Right atrium auricular region (tissue), 2 donors: Measurements from ENCODE around the gene DNAH12. TPM values are rescaled to one million over a fixed set of nuclear protein-coding genes. Genes with fewer than 3 reads are reported as not detected.
"Not testable (repeated sequence)": the region's sequence is repeated elsewhere in the genome, so short reads cannot be mapped to it uniquely, and the experiment has no call there.

Experiments
- DNase-seq: peaks from one replicate; pipeline ENCODE4 v3.0.0-alpha.2; 2019; ENCODE audit warnings: low spot score
- H3K27ac ChIP-seq, 2 donors: fragments of 200-600 bp; sonication (generic); 1 replicate in 1 of 2; 2 replicates in 1 of 2; pipeline ENCODE4 v1.5.1; 2016 to 2019
- H3K27me3 ChIP-seq, 2 donors: fragments of 200-600 bp; sonication (generic); one replicate each; pipeline versions ENCODE4 v1.5.1 to v1.6.0; 2017 to 2019
- H3K36me3 ChIP-seq: fragments of 200-600 bp; sonication (generic); one replicate; pipeline ENCODE4 v1.5.1; 2016
- H3K4me1 ChIP-seq, 2 donors: fragments of 200-600 bp; sonication (generic); one replicate each; pipeline versions ENCODE4 v1.5.1 to v1.6.0; 2017 to 2019
- H3K4me3 ChIP-seq, 2 donors: fragments of 200-600 bp; sonication (generic); 1 replicate in 1 of 2; 2 replicates in 1 of 2; pipeline ENCODE4 v1.5.1; 2017 to 2019; ENCODE audit warnings: mild to moderate bottlenecking in 1 of 2, moderate library complexity in 1 of 2
- H3K9me3 ChIP-seq, 2 donors: fragments of 200-600 bp; sonication (generic); one replicate each; pipeline ENCODE4 v1.5.1; 2019
- CTCF ChIP-seq, 2 donors: fragments of 200-600 bp; sonication (generic); IDR thresholded peaks; one replicate each; pipeline ENCODE4 v1.5.1; 2019; ENCODE audit warnings: antibody characterized with exemption in 2 of 2
- total RNA-seq, 2 donors: library from RNA; depleted of rRNA; stranded (reverse); fragments of >200 nt; gene quantifications; one replicate each; pipeline ENCODE4 v1.1.0, GENCODE V29; 2016

Gene DNAH12
- total RNA-seq, 2 donors from 2014 or later = 0.08 TPM; not detected in 1

GRCh38 chr3:57383406-57383805 lies 160.7 kb downstream of the DNAH12 start:
- no peaks in the 10 kb centered on the region for H3K36me3 ChIP-seq
- H3K27ac ChIP-seq = no peak overlapping the region
- no peak for DNase-seq
- H3K4me3 ChIP-seq = no peak overlapping the region
- no peak for TF ChIP-seq CTCF (IDR thresholded peaks at IDR 0.05)
- no peaks in the 10 kb centered on the region for H3K4me1 ChIP-seq
- H3K27me3 ChIP-seq = no peaks in the 10 kb centered on the region
- no peaks in the 10 kb centered on the region for H3K9me3 ChIP-seq

GRCh38 chr3:57382933-57383332 lies 161.2 kb downstream of the DNAH12 start:
- TF ChIP-seq CTCF (IDR thresholded peaks at IDR 0.05) = no peak
- no peak overlapping the region for H3K27ac ChIP-seq
- no peak for DNase-seq
- no peak overlapping the region for H3K4me3 ChIP-seq
- H3K27me3 ChIP-seq = no peaks in the 10 kb centered on the region
- no peaks in the 10 kb centered on the region for H3K36me3 ChIP-seq
- no peaks in the 10 kb centered on the region for H3K4me1 ChIP-seq
- H3K9me3 ChIP-seq = no peaks in the 10 kb centered on the region

- Histone ChIP-seq H3K27me3 (no peaks in the 10 kb centered on the region), H3K36me3 (no peaks in the 10 kb centered on the region), H3K9me3 (peaks cover 5 to 14% of the 10 kb centered on the region in 2 donors), H3K27ac (no peak overlapping the region), H3K4me3 (no peak overlapping the region), H3K4me1 (no peaks in the 10 kb centered on the region)
- no peak for TF ChIP-seq CTCF (IDR thresholded peaks at IDR 0.05)
- no peak for DNase-seq
Observed at GRCh38 chr3:57370341-57370740, 173.8 kb downstream of the DNAH12 start.

- H3K4me3 ChIP-seq, H3K4me1 ChIP-seq, H3K27me3 ChIP-seq, DNase-seq, H3K36me3 ChIP-seq, H3K27ac ChIP-seq, H3K9me3 ChIP-seq: not testable (repeated sequence)
Observed at GRCh38 chr3:57365089-57365488, 179.1 kb downstream of the DNAH12 start.

GRCh38 chr3:57356275-57356674 lies 187.9 kb downstream of the DNAH12 start:
- not testable (repeated sequence) for H3K36me3 ChIP-seq, H3K27ac ChIP-seq, H3K27me3 ChIP-seq, H3K9me3 ChIP-seq, DNase-seq, H3K4me3 ChIP-seq, H3K4me1 ChIP-seq

- Histone ChIP-seq H3K36me3 (no peaks in the 10 kb centered on the region), H3K4me1 (no peaks in the 10 kb centered on the region), H3K27ac (no peak overlapping the region), H3K9me3 (no peaks in the 10 kb centered on the region), H3K4me3 (no peak overlapping the region), H3K27me3 (peaks cover 0 to 3% of the 10 kb centered on the region in 2 donors)
- DNase-seq = no peak
- no peak for TF ChIP-seq CTCF (IDR thresholded peaks at IDR 0.05)
Observed at GRCh38 chr3:57354768-57355167, 189.4 kb downstream of the DNAH12 start.

- no peaks in the 10 kb centered on the region for H3K4me1 ChIP-seq
- no peak overlapping the region for H3K4me3 ChIP-seq
- no peak for TF ChIP-seq CTCF (IDR thresholded peaks at IDR 0.05)
- H3K27ac ChIP-seq = no peak overlapping the region
- DNase-seq = no peak
- no peaks in the 10 kb centered on the region for H3K36me3 ChIP-seq
- peaks cover 0 to 10% of the 10 kb centered on the region in 2 donors for H3K9me3 ChIP-seq
- no peaks in the 10 kb centered on the region for H3K27me3 ChIP-seq
Observed at GRCh38 chr3:57350271-57350670, 193.9 kb downstream of the DNAH12 start.

- DNase-seq, H3K9me3 ChIP-seq, H3K27me3 ChIP-seq, H3K4me1 ChIP-seq, H3K27ac ChIP-seq, H3K36me3 ChIP-seq, H3K4me3 ChIP-seq: not testable (repeated sequence)
Observed at GRCh38 chr3:57339071-57339642, 205.0 kb downstream of the DNAH12 start.

- H3K9me3 ChIP-seq, H3K27me3 ChIP-seq, DNase-seq, H3K36me3 ChIP-seq, H3K4me3 ChIP-seq, H3K4me1 ChIP-seq, H3K27ac ChIP-seq: not testable (repeated sequence)
Observed at GRCh38 chr3:57338272-57339070, 205.7 kb downstream of the DNAH12 start.
